HCT116 (cell line): Measurements from ENCODE around the gene COBL.

Source experiments
- CEBPB ChIP-seq: IDR thresholded peaks from 2 replicates; pipeline ENCODE4 v1.6.1; 2012; ENCODE audit warnings: low read depth
- EZH2 ChIP-seq: fragments of 200-600 bp; sonication (generic); IDR thresholded peaks from 2 replicates; pipeline ENCODE4 v1.6.1; 2017; ENCODE audit warnings: antibody characterized with exemption, mixed run types
- EZH2phosphoT487 ChIP-seq: fragments of 200-600 bp; IDR thresholded peaks from 2 replicates; pipeline ENCODE4 v1.6.1; 2018; ENCODE audit warnings: antibody characterized with exemption, borderline replicate concordance
- POLR2A ChIP-seq: IDR thresholded peaks from 2 replicates; pipeline ENCODE4 v1.7.0; 2011; ENCODE audit warnings: borderline replicate concordance; ENCODE audit not compliant: insufficient read depth, insufficient read length; ENCODE audit errors: extremely low read depth
- POLR2AphosphoS5 ChIP-seq: IDR thresholded peaks from 2 replicates; pipeline ENCODE4 v1.6.1; 2011; ENCODE audit warnings: mild to moderate bottlenecking, low read depth, low read length, moderate library complexity
- RAD21 ChIP-seq: IDR thresholded peaks from 2 replicates; pipeline ENCODE4 v1.6.1; 2012; ENCODE audit warnings: low read depth, mild to moderate bottlenecking
- SIN3A ChIP-seq: IDR thresholded peaks from 2 replicates; pipeline ENCODE4 v1.6.1; 2012; ENCODE audit warnings: low read depth
- SP1 ChIP-seq: IDR thresholded peaks from 2 replicates; pipeline ENCODE4 v1.6.1; 2012; ENCODE audit warnings: low read depth
- TCF7L2 ChIP-seq: IDR thresholded peaks from 2 replicates; pipeline ENCODE4 v1.7.0; 2011; ENCODE audit warnings: borderline replicate concordance, inconsistent platforms; ENCODE audit not compliant: insufficient read depth, insufficient read length; ENCODE audit errors: extremely low read depth
- YY1 ChIP-seq: IDR thresholded peaks from 2 replicates; pipeline ENCODE4 v1.6.1; 2011; ENCODE audit warnings: low read length, low read depth, moderate library complexity, mild to moderate bottlenecking; ENCODE audit not compliant: insufficient replicate concordance; ENCODE audit errors: extremely low read depth
- ZFX ChIP-seq: fragments of 450-650 bp; IDR thresholded peaks from 2 replicates; pipeline ENCODE4 v1.6.1; 2017
- TF ChIP-seq, protein P1 (sequence below), 3 experiments: fragments of 200-600 bp in 1 of 3; sonication (generic) in 1 of 3; IDR thresholded peaks in 2 of 3; conservative IDR thresholded peaks in 1 of 3; 2 replicates each; pipeline ENCODE4 v1.5.1; 2012 to 2017; ENCODE audit warnings: low read depth in 2 of 3, low read length in 2 of 3, antibody characterized with exemption in 1 of 3, borderline replicate concordance in 1 of 3, control low read depth in 1 of 3, mild to moderate bottlenecking in 1 of 3, mixed read lengths in 1 of 3, mixed run types in 1 of 3, moderate library complexity in 1 of 3; ENCODE audit not compliant: insufficient read depth in 1 of 3
- TF ChIP-seq, protein P2 (sequence below): IDR thresholded peaks from 2 replicates; pipeline ENCODE4 v1.6.1; 2012; ENCODE audit warnings: low read depth

DNA sequence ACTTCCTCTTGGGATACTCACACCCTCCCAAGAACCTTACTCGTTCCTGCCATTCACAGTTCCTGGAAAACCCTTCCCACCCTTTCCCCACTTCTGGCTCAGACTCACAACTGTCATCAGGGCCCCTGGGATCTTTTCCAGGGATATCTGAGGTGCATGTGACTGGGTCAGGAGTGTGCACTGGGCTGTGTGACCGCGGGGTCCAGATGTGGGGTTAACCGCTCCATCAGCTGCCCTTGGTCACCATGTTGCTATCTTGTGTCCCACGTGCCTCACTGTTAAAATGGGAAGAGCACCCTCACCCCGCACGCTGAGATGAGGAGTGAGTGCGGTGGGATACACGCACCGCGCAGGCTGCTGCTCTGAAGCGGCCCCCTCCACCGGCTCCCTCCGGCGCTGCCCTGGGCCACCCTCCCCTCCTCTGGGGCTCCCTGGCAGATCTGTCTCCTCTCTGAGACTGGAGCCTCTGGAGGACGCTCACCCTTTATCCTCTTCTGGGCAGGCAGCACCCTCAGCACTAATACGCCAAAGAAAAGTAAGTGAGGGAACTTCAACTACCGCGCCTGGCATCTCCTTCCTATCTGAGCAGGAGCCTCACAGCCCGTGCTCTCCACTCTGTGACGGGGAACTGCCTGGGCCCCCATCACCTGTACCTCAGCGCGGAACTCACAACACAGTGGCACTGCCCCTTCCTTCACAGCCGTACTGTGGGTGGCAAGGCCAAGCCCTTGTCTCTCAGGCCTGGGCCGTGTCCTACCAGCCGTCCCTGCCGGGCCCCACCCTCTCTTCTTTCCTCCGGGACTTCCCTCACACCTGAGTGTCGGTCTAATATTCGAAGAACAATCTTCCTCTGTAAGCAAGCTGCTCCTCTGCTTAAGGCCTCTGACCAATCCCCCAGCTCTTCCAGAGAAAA is 15.6 kb downstream of the COBL start:
- no peak for TF ChIP-seq POLR2A
- TF ChIP-seq, protein P1, sequence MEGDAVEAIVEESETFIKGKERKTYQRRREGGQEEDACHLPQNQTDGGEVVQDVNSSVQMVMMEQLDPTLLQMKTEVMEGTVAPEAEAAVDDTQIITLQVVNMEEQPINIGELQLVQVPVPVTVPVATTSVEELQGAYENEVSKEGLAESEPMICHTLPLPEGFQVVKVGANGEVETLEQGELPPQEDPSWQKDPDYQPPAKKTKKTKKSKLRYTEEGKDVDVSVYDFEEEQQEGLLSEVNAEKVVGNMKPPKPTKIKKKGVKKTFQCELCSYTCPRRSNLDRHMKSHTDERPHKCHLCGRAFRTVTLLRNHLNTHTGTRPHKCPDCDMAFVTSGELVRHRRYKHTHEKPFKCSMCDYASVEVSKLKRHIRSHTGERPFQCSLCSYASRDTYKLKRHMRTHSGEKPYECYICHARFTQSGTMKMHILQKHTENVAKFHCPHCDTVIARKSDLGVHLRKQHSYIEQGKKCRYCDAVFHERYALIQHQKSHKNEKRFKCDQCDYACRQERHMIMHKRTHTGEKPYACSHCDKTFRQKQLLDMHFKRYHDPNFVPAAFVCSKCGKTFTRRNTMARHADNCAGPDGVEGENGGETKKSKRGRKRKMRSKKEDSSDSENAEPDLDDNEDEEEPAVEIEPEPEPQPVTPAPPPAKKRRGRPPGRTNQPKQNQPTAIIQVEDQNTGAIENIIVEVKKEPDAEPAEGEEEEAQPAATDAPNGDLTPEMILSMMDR (IDR thresholded peaks at IDR 0.05 in 2 of 3, conservative IDR thresholded peaks at IDR 0.05 in 1 of 3; ENCODE audit: borderline replicate concordance in 1 of 3, insufficient read depth in 1 of 3, low read depth in 2 of 3, low read length in 2 of 3): no peak
- TF ChIP-seq, protein P2, sequence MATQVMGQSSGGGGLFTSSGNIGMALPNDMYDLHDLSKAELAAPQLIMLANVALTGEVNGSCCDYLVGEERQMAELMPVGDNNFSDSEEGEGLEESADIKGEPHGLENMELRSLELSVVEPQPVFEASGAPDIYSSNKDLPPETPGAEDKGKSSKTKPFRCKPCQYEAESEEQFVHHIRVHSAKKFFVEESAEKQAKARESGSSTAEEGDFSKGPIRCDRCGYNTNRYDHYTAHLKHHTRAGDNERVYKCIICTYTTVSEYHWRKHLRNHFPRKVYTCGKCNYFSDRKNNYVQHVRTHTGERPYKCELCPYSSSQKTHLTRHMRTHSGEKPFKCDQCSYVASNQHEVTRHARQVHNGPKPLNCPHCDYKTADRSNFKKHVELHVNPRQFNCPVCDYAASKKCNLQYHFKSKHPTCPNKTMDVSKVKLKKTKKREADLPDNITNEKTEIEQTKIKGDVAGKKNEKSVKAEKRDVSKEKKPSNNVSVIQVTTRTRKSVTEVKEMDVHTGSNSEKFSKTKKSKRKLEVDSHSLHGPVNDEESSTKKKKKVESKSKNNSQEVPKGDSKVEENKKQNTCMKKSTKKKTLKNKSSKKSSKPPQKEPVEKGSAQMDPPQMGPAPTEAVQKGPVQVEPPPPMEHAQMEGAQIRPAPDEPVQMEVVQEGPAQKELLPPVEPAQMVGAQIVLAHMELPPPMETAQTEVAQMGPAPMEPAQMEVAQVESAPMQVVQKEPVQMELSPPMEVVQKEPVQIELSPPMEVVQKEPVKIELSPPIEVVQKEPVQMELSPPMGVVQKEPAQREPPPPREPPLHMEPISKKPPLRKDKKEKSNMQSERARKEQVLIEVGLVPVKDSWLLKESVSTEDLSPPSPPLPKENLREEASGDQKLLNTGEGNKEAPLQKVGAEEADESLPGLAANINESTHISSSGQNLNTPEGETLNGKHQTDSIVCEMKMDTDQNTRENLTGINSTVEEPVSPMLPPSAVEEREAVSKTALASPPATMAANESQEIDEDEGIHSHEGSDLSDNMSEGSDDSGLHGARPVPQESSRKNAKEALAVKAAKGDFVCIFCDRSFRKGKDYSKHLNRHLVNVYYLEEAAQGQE: no peak
- no peak for TF ChIP-seq POLR2AphosphoS5
- no peak for TF ChIP-seq SIN3A
- TF ChIP-seq EZH2: no peak
- TF ChIP-seq ZFX: no peak
- TF ChIP-seq YY1: no peak
- TF ChIP-seq SP1: no peak
- no peak for TF ChIP-seq EZH2phosphoT487
- no peak for TF ChIP-seq CEBPB
- TF ChIP-seq TCF7L2: no peak
- TF ChIP-seq RAD21: no peak
